Esophagus squamous epithelium (tissue), 4 donors: Measurements from ENCODE around the gene GPC4.

ENCODE experiments used
- POLR2A ChIP-seq, 4 donors: fragments of 450-650 bp; IDR thresholded peaks; one replicate each; pipeline ENCODE4 v1.6.1; 2017; ENCODE audit warnings: antibody characterized with exemption in 4 of 4, mild to moderate bottlenecking in 4 of 4, moderate library complexity in 3 of 4
- TF ChIP-seq, protein P1 (sequence below), 6 experiments: fragments of 450-650 bp in 4 of 6; fragments of 200-600 bp in 2 of 6; sonication (generic) in 2 of 6; IDR thresholded peaks; one replicate each; pipeline ENCODE4 v1.5.1; 2016 to 2019; ENCODE audit warnings: antibody characterized with exemption in 6 of 6, mild to moderate bottlenecking in 4 of 6, moderate library complexity in 4 of 6

DNA sequence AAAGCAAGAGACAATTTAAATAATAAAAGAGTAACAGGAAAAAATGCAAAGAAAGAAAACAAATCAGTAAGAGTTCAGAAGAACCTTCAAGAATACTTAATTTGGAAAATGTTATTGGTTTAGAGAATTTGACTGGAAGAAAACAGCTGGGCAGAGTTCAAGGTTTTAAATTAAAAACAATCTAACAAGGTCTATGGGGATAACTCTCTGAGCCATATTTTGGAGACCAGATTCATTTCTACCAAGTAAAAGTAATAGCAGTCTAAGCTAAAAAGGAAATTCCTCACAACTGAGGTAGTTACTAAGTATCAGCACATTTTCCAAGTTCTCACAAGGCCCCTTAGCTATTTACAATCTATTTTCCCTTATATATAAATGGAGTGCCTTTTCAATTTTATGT lies 114.7 kb downstream of the GPC4 start:
- no peak for TF ChIP-seq POLR2A (IDR thresholded peaks at IDR 0.05)
- TF ChIP-seq, protein P1, sequence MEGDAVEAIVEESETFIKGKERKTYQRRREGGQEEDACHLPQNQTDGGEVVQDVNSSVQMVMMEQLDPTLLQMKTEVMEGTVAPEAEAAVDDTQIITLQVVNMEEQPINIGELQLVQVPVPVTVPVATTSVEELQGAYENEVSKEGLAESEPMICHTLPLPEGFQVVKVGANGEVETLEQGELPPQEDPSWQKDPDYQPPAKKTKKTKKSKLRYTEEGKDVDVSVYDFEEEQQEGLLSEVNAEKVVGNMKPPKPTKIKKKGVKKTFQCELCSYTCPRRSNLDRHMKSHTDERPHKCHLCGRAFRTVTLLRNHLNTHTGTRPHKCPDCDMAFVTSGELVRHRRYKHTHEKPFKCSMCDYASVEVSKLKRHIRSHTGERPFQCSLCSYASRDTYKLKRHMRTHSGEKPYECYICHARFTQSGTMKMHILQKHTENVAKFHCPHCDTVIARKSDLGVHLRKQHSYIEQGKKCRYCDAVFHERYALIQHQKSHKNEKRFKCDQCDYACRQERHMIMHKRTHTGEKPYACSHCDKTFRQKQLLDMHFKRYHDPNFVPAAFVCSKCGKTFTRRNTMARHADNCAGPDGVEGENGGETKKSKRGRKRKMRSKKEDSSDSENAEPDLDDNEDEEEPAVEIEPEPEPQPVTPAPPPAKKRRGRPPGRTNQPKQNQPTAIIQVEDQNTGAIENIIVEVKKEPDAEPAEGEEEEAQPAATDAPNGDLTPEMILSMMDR (IDR thresholded peaks at IDR 0.05), result no peak
